ENCODE measurements around the gene NOX4.
"Not testable (repeated sequence)": the region's sequence is repeated elsewhere in the genome, so short reads cannot be mapped to it uniquely, and the experiment has no call there.

The NOX4 gene

GRCh38 chr11:89293965-89294679 lies 197.1 kb downstream of the NOX4 start:
- DNase-seq, result no peak

- DNase-seq, result not testable (repeated sequence)
Observed at GRCh38 chr11:89288004-89288403, 203.2 kb downstream of the NOX4 start.

DNA sequence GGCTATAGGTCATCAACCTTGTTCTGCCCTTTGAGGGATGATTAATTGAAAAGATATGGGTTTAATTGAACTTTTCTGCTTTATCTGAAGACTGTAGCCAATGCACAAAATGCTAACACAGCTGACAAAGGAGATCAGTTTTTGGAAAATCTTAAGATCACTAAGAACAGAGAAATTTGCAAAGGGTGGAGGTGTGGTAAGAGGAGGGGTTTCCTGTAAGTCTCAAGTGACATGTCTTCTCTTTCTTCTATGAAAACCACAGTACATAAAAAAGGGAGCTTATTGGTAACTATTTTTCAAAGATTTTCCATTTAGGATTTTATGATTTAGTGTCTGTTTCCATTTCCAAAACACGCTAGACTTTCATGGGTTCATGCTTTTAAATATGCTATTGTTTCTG lies 204.6 kb downstream of the NOX4 start:
- DNase-seq, result not testable (repeated sequence)

- DNase-seq, result not testable (repeated sequence)
Observed at GRCh38 chr11:89281032-89281677, 210.0 kb downstream of the NOX4 start.

GRCh38 chr11:89279176-89279575 lies 212.0 kb downstream of the NOX4 start:
- no peak for DNase-seq

GRCh38 chr11:89275966-89276365 lies 215.2 kb downstream of the NOX4 start:
- no peak for DNase-seq

Measured in activated gamma-delta T cell (primary cell).